Spinal cord (tissue), 4 donors: ENCODE data around the gene CNNM4. TPM values are rescaled to one million over a fixed set of nuclear protein-coding genes. Genes with fewer than 3 reads are reported as not detected.

Source experiments
- polyA plus RNA-seq, 2 donors: library from polyadenylated mRNA; unstranded; fragments of 120-200 nt; gene quantifications; one replicate each; pipeline ENCODE4 v1.2.1, GENCODE V29; 2013; ENCODE audit not compliant: insufficient read length in 2 of 2
- small RNA-seq: library from RNA; depleted of rRNA; stranded (forward); fragments of <200 nt; gene quantifications from one replicate; pipeline ENCODE3, GENCODE V24; 2014; ENCODE audit warnings: low replicate concordance
- total RNA-seq, 2 donors: library from RNA; depleted of rRNA in 1 of 2; stranded (reverse); fragments of 120-200 nt in 1 of 2; fragments of >200 nt in 1 of 2; gene quantifications; one replicate each; pipeline versions ENCODE4 v1.2.3 to v1.2.4, GENCODE V29; 2013 to 2014

CNNM4 gene
- total and polyA plus RNA-seq, 4 donors = 5.1 to 12.6 (median 7.4) TPM

Small RNA genes lying within 50 kb of the gene (small RNA-seq; reads per million reads assigned to genes)
- gene MIR3127 = 0.12 reads per million

Other genes with a start within 250 kb of the CNNM4 start
- 1 to 10 TPM; 5.2 to 7.9 TPM for gene ARID5A, start 224.2 kb upstream of the CNNM4 start, total RNA-seq
- 10 to 100 TPM; 11.2 to 12.2 TPM for gene ARID5A, start 224.2 kb upstream of the CNNM4 start, polyA plus RNA-seq
- gene KANSL3, start 122.6 kb upstream of the CNNM4 start, total RNA-seq = 10 to 100 TPM; 31.2 to 43.6 TPM
- 10 to 100 TPM; 35.4 to 44.4 TPM for gene KANSL3, start 122.6 kb upstream of the CNNM4 start, polyA plus RNA-seq
- under 1 TPM; 0.30 to 0.66 TPM for gene FER1L5, start 118.1 kb upstream of the CNNM4 start, total RNA-seq
- gene FER1L5, start 118.1 kb upstream of the CNNM4 start, polyA plus RNA-seq = under 1 TPM; 0.27 to 0.57 TPM
- gene LMAN2L, start 20.8 kb upstream of the CNNM4 start, total RNA-seq = 10 to 100 TPM; 29.7 to 34.0 TPM
- 10 to 100 TPM; 26.7 to 33.6 TPM for gene LMAN2L, start 20.8 kb upstream of the CNNM4 start, polyA plus RNA-seq
- gene CNNM3, start 55.4 kb downstream of the CNNM4 start, total RNA-seq = 10 to 100 TPM; 10.2 to 14.0 TPM
- gene CNNM3, start 55.4 kb downstream of the CNNM4 start, polyA plus RNA-seq = 10 to 100 TPM; 37.0 to 51.5 TPM
- 1 to 10 TPM; 2.6 to 5.6 TPM for gene ANKRD23, start 83.1 kb downstream of the CNNM4 start, total RNA-seq
- 10 to 100 TPM in 1 of 2 donors, 1 to 10 TPM in 1; 10.0 to 14.4 TPM for gene ANKRD23, start 83.1 kb downstream of the CNNM4 start, polyA plus RNA-seq
- gene ANKRD39, start 97.1 kb downstream of the CNNM4 start, total RNA-seq = 10 to 100 TPM in 1 of 2 donors, 1 to 10 TPM in 1; 7.6 to 12.6 TPM
- 10 to 100 TPM; 24.0 to 27.6 TPM for gene ANKRD39, start 97.1 kb downstream of the CNNM4 start, polyA plus RNA-seq
- gene SEMA4C, start 109.2 kb downstream of the CNNM4 start, total RNA-seq = 10 to 100 TPM; 35.9 to 42.9 TPM
- gene SEMA4C, start 109.2 kb downstream of the CNNM4 start, polyA plus RNA-seq = 10 to 100 TPM; 71.8 to 84.0 TPM
- gene FAM178B, start 225.7 kb downstream of the CNNM4 start, total RNA-seq = 1 to 10 TPM in 1 of 2 donors, under 1 TPM in 1; 0.83 to 1.4 TPM
- 1 to 10 TPM; 4.4 to 6.9 TPM for gene FAM178B, start 225.7 kb downstream of the CNNM4 start, polyA plus RNA-seq